ENCODE data around the gene LMF1. TPM values are rescaled to one million over a fixed set of nuclear protein-coding genes. Genes with fewer than 3 reads are reported as not detected.

The LMF1 gene
- total RNA-seq, 1 donor from 2014 or later, result 19.0 TPM

GRCh38 chr16:896261-897199, 74.3 kb downstream of the LMF1 start:
- no peak for DNase-seq

GRCh38 chr16:895371-895770, 75.4 kb downstream of the LMF1 start:
- Histone ChIP-seq H3K27me3 (no peaks in the 10 kb centered on the region), H3K36me3 (peaks cover 10% of the 10 kb centered on the region), H3K9me3 (no peaks in the 10 kb centered on the region), H3K4me3 (no peak overlapping the region), H3K27ac (no peak overlapping the region), H3K4me1 (no peaks in the 10 kb centered on the region)
- TF ChIP-seq CTCF (IDR thresholded peaks at IDR 0.05), result no peak
- intact Hi-C loops (cut with DNase I), result no loop called here
- ATAC-seq (no peak), DNase-seq (no peak)

More at GRCh38 chr16:896261-897199, 74.3 kb downstream of the LMF1 start:
- H3K27ac ChIP-seq, result no peak overlapping the region
- intact Hi-C loops (cut with DNase I), result no loop called here
- no peaks in the 10 kb centered on the region for H3K27me3 ChIP-seq
- H3K4me1 ChIP-seq, result no peaks in the 10 kb centered on the region
- H3K9me3 ChIP-seq, result no peaks in the 10 kb centered on the region
- no peak overlapping the region for H3K4me3 ChIP-seq
- TF ChIP-seq CTCF (IDR thresholded peaks at IDR 0.05), result no peak
- peaks cover 5% of the 10 kb centered on the region for H3K36me3 ChIP-seq
- no peak for ATAC-seq

- Histone ChIP-seq H3K4me1 (no peaks in the 10 kb centered on the region), H3K27ac (no peak overlapping the region), H3K9me3 (no peaks in the 10 kb centered on the region), H3K4me3 (no peak overlapping the region), H3K36me3 (peaks cover 10% of the 10 kb centered on the region), H3K27me3 (no peaks in the 10 kb centered on the region)
- intact Hi-C loops (cut with DNase I), result no loop called here
- DNase-seq (no peak), ATAC-seq (no peak)
- TF ChIP-seq CTCF (IDR thresholded peaks at IDR 0.05), result no peak
Measured at GRCh38 chr16:894841-895240, 75.9 kb downstream of the LMF1 start.

GRCh38 chr16:894136-894535, 76.6 kb downstream of the LMF1 start:
- no peak for TF ChIP-seq CTCF (IDR thresholded peaks at IDR 0.05)
- Histone ChIP-seq H3K4me3 (no peak overlapping the region), H3K27ac (no peak overlapping the region), H3K4me1 (no peaks in the 10 kb centered on the region), H3K36me3 (peaks cover 10% of the 10 kb centered on the region), H3K9me3 (no peaks in the 10 kb centered on the region), H3K27me3 (no peaks in the 10 kb centered on the region)
- DNase-seq (no peak), ATAC-seq (no peak)
- intact Hi-C loops (cut with DNase I), result no loop called here

GRCh38 chr16:893360-893759, 77.4 kb downstream of the LMF1 start:
- H3K4me3 ChIP-seq, result no peak overlapping the region
- no peak for DNase-seq
- no peaks in the 10 kb centered on the region for H3K4me1 ChIP-seq
- no peak overlapping the region for H3K27ac ChIP-seq
- no peak for TF ChIP-seq CTCF (IDR thresholded peaks at IDR 0.05)
- H3K9me3 ChIP-seq, result no peaks in the 10 kb centered on the region
- H3K27me3 ChIP-seq, result no peaks in the 10 kb centered on the region
- ATAC-seq, result no peak
- H3K36me3 ChIP-seq, result peaks cover 10% of the 10 kb centered on the region
- intact Hi-C loops (cut with DNase I), result no loop called here

Measured in upper lobe of right lung (tissue), 1 donor.